Femur (tissue), 1 donor: ENCODE data around the gene IGFL1.
A peak's percentile ranks its signal among the peaks of the same experiment; 100 is the strongest.
"Not testable (repeated sequence)": the region's sequence is repeated elsewhere in the genome, so short reads cannot be mapped to it uniquely, and the experiment has no call there.

Source experiments
- DNase-seq: peaks from one replicate; pipeline ENCODE4 v3.0.0-alpha.2; 2017

Gene IGFL1

GRCh38 chr19:46202872-46203860 is 26.4 kb upstream of the IGFL1 start:
- DNase-seq = no peak

- DNase-seq = no peak
These were observed 25.5 kb upstream of the IGFL1 start for GRCh38 chr19:46204008-46204407.

GRCh38 chr19:46205183-46205984 is 24.2 kb upstream of the IGFL1 start:
- no peak for DNase-seq

GRCh38 chr19:46206176-46206575 is 23.4 kb upstream of the IGFL1 start:
- DNase-seq = peak; percentile 41

- no peak for DNase-seq
These were observed 22.9 kb upstream of the IGFL1 start for GRCh38 chr19:46206682-46207081.

- DNase-seq = not testable (repeated sequence)
These were observed 21.7 kb upstream of the IGFL1 start for GRCh38 chr19:46207858-46208257.

- no peak for DNase-seq
These were observed 20.5 kb upstream of the IGFL1 start for GRCh38 chr19:46209051-46209450.

- no peak for DNase-seq
These were observed 20.1 kb upstream of the IGFL1 start for GRCh38 chr19:46209472-46209871.

- DNase-seq = no peak
These were observed 18.9 kb upstream of the IGFL1 start for GRCh38 chr19:46210669-46211068.

GRCh38 chr19:46211201-46211881 is 18.2 kb upstream of the IGFL1 start:
- DNase-seq = peak; percentile 57

- DNase-seq = not testable (repeated sequence)
These were observed 16.9 kb upstream of the IGFL1 start for GRCh38 chr19:46212592-46212991.

GRCh38 chr19:46213156-46213555 is 16.4 kb upstream of the IGFL1 start:
- no peak for DNase-seq

- no peak for DNase-seq
These were observed 15.7 kb upstream of the IGFL1 start for GRCh38 chr19:46213806-46214205.

GRCh38 chr19:46216612-46217011 is 12.9 kb upstream of the IGFL1 start:
- DNase-seq = no peak

GRCh38 chr19:46217476-46217875 is 12.1 kb upstream of the IGFL1 start:
- DNase-seq = no peak

GRCh38 chr19:46218160-46218559 is 11.4 kb upstream of the IGFL1 start:
- DNase-seq = peak; percentile 48

- DNase-seq = no peak
These were observed 9.4 kb upstream of the IGFL1 start for GRCh38 chr19:46220038-46220615.

GRCh38 chr19:46221152-46221551 is 8.4 kb upstream of the IGFL1 start:
- DNase-seq = no peak

- peak; percentile 61 for DNase-seq
These were observed 7.4 kb upstream of the IGFL1 start for GRCh38 chr19:46221981-46222610.

- DNase-seq = not testable (repeated sequence)
These were observed 5.8 kb upstream of the IGFL1 start for GRCh38 chr19:46223787-46224186.

- DNase-seq = no peak
These were observed 4.8 kb upstream of the IGFL1 start for GRCh38 chr19:46224773-46225172.

GRCh38 chr19:46225558-46226004 is 4.0 kb upstream of the IGFL1 start:
- DNase-seq = no peak
